H7 (cell line): Measurements from ENCODE around the gene GSN. TPM values are rescaled to one million over a fixed set of nuclear protein-coding genes. Genes with fewer than 3 reads are reported as not detected.

Experiments used
- DNase-seq: peaks from one replicate; pipeline ENCODE4 v3.0.0; 2012
- H3K27me3 ChIP-seq: 2 replicates; pipeline ENCODE4 v1.6.0; 2011; ENCODE audit warnings: mild to moderate bottlenecking, low read length; ENCODE audit not compliant: control insufficient read depth, insufficient read depth
- H3K36me3 ChIP-seq: replicated peaks from 2 replicates; pipeline ENCODE4 v1.5.1; 2011; ENCODE audit warnings: low read length; ENCODE audit not compliant: control insufficient read depth, insufficient read depth
- H3K4me3 ChIP-seq: 2 replicates; pipeline ENCODE4 v1.5.1; 2011; ENCODE audit warnings: low read depth, mild to moderate bottlenecking, control low read depth, low read length, moderate library complexity; ENCODE audit not compliant: insufficient read depth
- total RNA-seq: library from RNA; depleted of rRNA; stranded (reverse); fragments of >200 nt; shearing (Covaris generic); gene quantifications from 2 replicates; pipeline ENCODE4 v1.2.3, GENCODE V29; 2014

Gene GSN
- total RNA-seq, 1 experiment from 2014 or later: 73.0 TPM

- no peaks in the 10 kb centered on the region for H3K36me3 ChIP-seq
- H3K27me3 ChIP-seq: peaks cover 5% of the 10 kb centered on the region
- no peak overlapping the region for H3K4me3 ChIP-seq
- DNase-seq: no peak
Observed at GRCh38 chr9:121260457-121261106, 7.4 kb upstream of the GSN start.

- H3K27me3 ChIP-seq: peaks cover 4% of the 10 kb centered on the region
- no peaks in the 10 kb centered on the region for H3K36me3 ChIP-seq
- H3K4me3 ChIP-seq: no peak overlapping the region
- DNase-seq: no peak
Observed at GRCh38 chr9:121261107-121261460, 6.9 kb upstream of the GSN start.

- DNase-seq: no peak
- Histone ChIP-seq H3K27me3 (peaks cover 9% of the 10 kb centered on the region), H3K4me3 (no peak overlapping the region), H3K36me3 (no peaks in the 10 kb centered on the region)
Observed at GRCh38 chr9:121261755-121262154, 6.2 kb upstream of the GSN start.

GRCh38 chr9:121262423-121262822 is 5.5 kb upstream of the GSN start:
- Histone ChIP-seq H3K4me3 (no peak overlapping the region), H3K27me3 (peaks cover 16% of the 10 kb centered on the region), H3K36me3 (no peaks in the 10 kb centered on the region)
- no peak for DNase-seq

- Histone ChIP-seq H3K27me3 (peaks cover 18% of the 10 kb centered on the region), H3K36me3 (no peaks in the 10 kb centered on the region), H3K4me3 (no peak overlapping the region)
- DNase-seq: no peak
Observed at GRCh38 chr9:121262953-121263352, 5.0 kb upstream of the GSN start.

GRCh38 chr9:121266356-121266755 is 1.6 kb upstream of the GSN start:
- Histone ChIP-seq H3K27me3 (peaks cover 32% of the 10 kb centered on the region), H3K4me3 (no peak overlapping the region), H3K36me3 (no peaks in the 10 kb centered on the region)
- no peak for DNase-seq

- Histone ChIP-seq H3K4me3 (peak overlapping the region; percentile 66; the same call in 1 of the 2 replicates), H3K36me3 (no peaks in the 10 kb centered on the region), H3K27me3 (peaks cover 34% of the 10 kb centered on the region)
- no peak for DNase-seq
Observed at GRCh38 chr9:121266906-121267650, 884 bp upstream of the GSN start.

- Histone ChIP-seq H3K4me3 (peak overlapping the region; percentile 66), H3K27me3 (peaks cover 34% of the 10 kb centered on the region), H3K36me3 (no peaks in the 10 kb centered on the region)
- peak; percentile 48 for DNase-seq
Observed at GRCh38 chr9:121268598-121268850, 562 bp downstream of the GSN start.

GRCh38 chr9:121268851-121269641 is 1.1 kb downstream of the GSN start:
- H3K4me3 ChIP-seq: peak overlapping the region; percentile 66
- peaks cover 34% of the 10 kb centered on the region for H3K27me3 ChIP-seq
- no peaks in the 10 kb centered on the region for H3K36me3 ChIP-seq
- peak; percentile 57 for DNase-seq

GRCh38 chr9:121269642-121270254 is 1.8 kb downstream of the GSN start:
- Histone ChIP-seq H3K36me3 (no peaks in the 10 kb centered on the region), H3K4me3 (no peak overlapping the region; the same call in 1 of the 2 replicates), H3K27me3 (peaks cover 34% of the 10 kb centered on the region)
- no peak for DNase-seq

- no peak overlapping the region for H3K4me3 ChIP-seq
Observed at GRCh38 chr9:121271368-121272341, 3.7 kb downstream of the GSN start.

GRCh38 chr9:121272401-121272948 is 4.5 kb downstream of the GSN start:
- DNase-seq: no peak
- Histone ChIP-seq H3K4me3 (no peak overlapping the region), H3K36me3 (no peaks in the 10 kb centered on the region), H3K27me3 (peaks cover 17% of the 10 kb centered on the region)

More at GRCh38 chr9:121271368-121272341, 3.7 kb downstream of the GSN start:
- no peaks in the 10 kb centered on the region for H3K36me3 ChIP-seq
- no peak for DNase-seq
- H3K27me3 ChIP-seq: peaks cover 25% of the 10 kb centered on the region

GRCh38 chr9:121273064-121273775 is 5.3 kb downstream of the GSN start:
- H3K27me3 ChIP-seq: peaks cover 14% of the 10 kb centered on the region
- H3K4me3 ChIP-seq: no peak overlapping the region
- DNase-seq: no peak
- no peaks in the 10 kb centered on the region for H3K36me3 ChIP-seq
